Measurements from ENCODE around the gene DIP2C. TPM values are rescaled to one million over a fixed set of nuclear protein-coding genes. Genes with fewer than 3 reads are reported as not detected.
A peak's percentile ranks its signal among the peaks of the same experiment; 100 is the strongest.

DIP2C gene
- total RNA-seq, 1 donor from 2014 or later = 10.1 TPM

DNA sequence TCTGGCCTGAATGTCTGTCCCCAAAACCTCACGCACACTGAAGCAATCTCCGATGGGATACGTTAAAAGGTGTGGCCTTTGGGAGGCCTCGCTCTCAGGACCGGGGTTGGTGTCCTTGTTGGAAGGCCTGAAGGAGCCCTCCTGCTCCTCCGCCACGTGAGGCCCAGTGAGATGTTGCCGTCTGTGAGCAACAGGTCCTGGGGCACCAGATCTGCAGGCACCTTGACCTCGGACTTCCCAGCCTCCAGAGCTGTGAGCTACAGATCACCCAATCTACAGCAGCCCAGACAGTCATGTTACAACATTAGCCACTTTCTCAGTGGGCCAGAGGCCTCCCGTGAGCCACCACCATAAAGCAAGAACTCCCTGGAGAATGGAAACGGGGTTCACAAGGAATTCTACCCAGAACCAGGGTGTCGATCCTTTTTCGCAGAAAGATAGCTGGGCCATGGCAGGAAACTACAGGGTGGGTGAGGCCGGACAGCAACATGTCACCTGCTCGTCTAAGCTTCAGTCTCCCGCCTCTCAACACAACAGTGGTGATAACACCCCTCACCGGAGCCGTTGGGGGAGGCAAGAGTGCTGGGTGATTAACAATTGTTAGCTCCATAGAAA is 87.0 kb downstream of the DIP2C start:
- H3F3A ChIP-seq (ENCODE audit: low read depth) = peaks cover 4% of the 10 kb centered on the region

GRCh38 chr10:601660-601963 is 87.9 kb downstream of the DIP2C start:
- Histone ChIP-seq H3K4me2 (no peak overlapping the region), H3K36me3 (no peaks in the 10 kb centered on the region), H3F3A (ENCODE audit: low read depth) (no peaks in the 10 kb centered on the region), H3K9me3 (ENCODE audit: low read depth) (no peaks in the 10 kb centered on the region), H3K9ac (no peak overlapping the region), H3K27ac (no peak overlapping the region), H3K4me1 (peaks cover 34% of the 10 kb centered on the region), H3K27me3 (no peaks in the 10 kb centered on the region), H4K20me1 (ENCODE audit: low read depth) (peaks cover 81% of the 10 kb centered on the region), H2AFZ (replicated peaks) (no peak overlapping the region), H3K4me3 (no peak overlapping the region), H3K79me2 (ENCODE audit: low read depth) (peaks cover 70% of the 10 kb centered on the region)
- Mint-ChIP-seq H3K36me3 (peaks cover 14% of the 10 kb centered on the region), H3K27me3 (ENCODE audit: insufficient read depth, low read depth) (no peaks in the 10 kb centered on the region), H3K9me3 (peaks cover 2% of the 10 kb centered on the region), H3K4me1 (peaks cover 52% of the 10 kb centered on the region), H3K27ac (peak overlapping the region; percentile 57), H3K4me3 (no peak overlapping the region)
- TF ChIP-seq EZH2 (IDR thresholded peaks at IDR 0.05) = no peak
- TF ChIP-seq EZH2phosphoT487 (IDR thresholded peaks at IDR 0.05) = no peak
- TF ChIP-seq, protein P1, sequence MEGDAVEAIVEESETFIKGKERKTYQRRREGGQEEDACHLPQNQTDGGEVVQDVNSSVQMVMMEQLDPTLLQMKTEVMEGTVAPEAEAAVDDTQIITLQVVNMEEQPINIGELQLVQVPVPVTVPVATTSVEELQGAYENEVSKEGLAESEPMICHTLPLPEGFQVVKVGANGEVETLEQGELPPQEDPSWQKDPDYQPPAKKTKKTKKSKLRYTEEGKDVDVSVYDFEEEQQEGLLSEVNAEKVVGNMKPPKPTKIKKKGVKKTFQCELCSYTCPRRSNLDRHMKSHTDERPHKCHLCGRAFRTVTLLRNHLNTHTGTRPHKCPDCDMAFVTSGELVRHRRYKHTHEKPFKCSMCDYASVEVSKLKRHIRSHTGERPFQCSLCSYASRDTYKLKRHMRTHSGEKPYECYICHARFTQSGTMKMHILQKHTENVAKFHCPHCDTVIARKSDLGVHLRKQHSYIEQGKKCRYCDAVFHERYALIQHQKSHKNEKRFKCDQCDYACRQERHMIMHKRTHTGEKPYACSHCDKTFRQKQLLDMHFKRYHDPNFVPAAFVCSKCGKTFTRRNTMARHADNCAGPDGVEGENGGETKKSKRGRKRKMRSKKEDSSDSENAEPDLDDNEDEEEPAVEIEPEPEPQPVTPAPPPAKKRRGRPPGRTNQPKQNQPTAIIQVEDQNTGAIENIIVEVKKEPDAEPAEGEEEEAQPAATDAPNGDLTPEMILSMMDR (IDR thresholded peaks at IDR 0.05) = no peak
- no peak for DNase-seq (ENCODE audit: low spot score)

More for the DNA sequence above, 87.0 kb downstream of the DIP2C start:
- no peak overlapping the region for H3K4me3 Mint-ChIP-seq
- H3K9ac ChIP-seq = no peak overlapping the region
- H3K27me3 Mint-ChIP-seq (ENCODE audit: insufficient read depth, low read depth) = no peaks in the 10 kb centered on the region
- H3K9me3 ChIP-seq (ENCODE audit: low read depth) = no peaks in the 10 kb centered on the region
- H3K27ac Mint-ChIP-seq = no peak overlapping the region
- no peak for DNase-seq (ENCODE audit: low spot score)
- H3K79me2 ChIP-seq (ENCODE audit: low read depth) = peaks cover 67% of the 10 kb centered on the region
- no peak overlapping the region for H2AFZ ChIP-seq (replicated peaks)
- H3K36me3 Mint-ChIP-seq = peaks cover 15% of the 10 kb centered on the region
- H3K4me3 ChIP-seq = no peak overlapping the region
- no peaks in the 10 kb centered on the region for H3K36me3 ChIP-seq
- no peak overlapping the region for H3K27ac ChIP-seq
- TF ChIP-seq EZH2 (IDR thresholded peaks at IDR 0.05) (no peak), EZH2phosphoT487 (IDR thresholded peaks at IDR 0.05) (no peak)
- TF ChIP-seq, protein P1 (IDR thresholded peaks at IDR 0.05) = no peak
- H3K4me2 ChIP-seq = no peak overlapping the region
- peaks cover 34% of the 10 kb centered on the region for H3K4me1 ChIP-seq
- H4K20me1 ChIP-seq (ENCODE audit: low read depth) = peaks cover 78% of the 10 kb centered on the region
- H3K9me3 Mint-ChIP-seq = peaks cover 3% of the 10 kb centered on the region
- peaks cover 53% of the 10 kb centered on the region for H3K4me1 Mint-ChIP-seq
- no peaks in the 10 kb centered on the region for H3K27me3 ChIP-seq

- Histone ChIP-seq H3K4me2 (no peak overlapping the region), H3K79me2 (ENCODE audit: low read depth) (peaks cover 71% of the 10 kb centered on the region), H3K4me1 (peaks cover 34% of the 10 kb centered on the region)
Observed at GRCh38 chr10:600876-601659, 88.4 kb downstream of the DIP2C start.

More at GRCh38 chr10:600876-601659, 88.4 kb downstream of the DIP2C start:
- Histone ChIP-seq H3K9ac (no peak overlapping the region), H3K27me3 (no peaks in the 10 kb centered on the region), H3K9me3 (ENCODE audit: low read depth) (no peaks in the 10 kb centered on the region), H3K4me3 (no peak overlapping the region), H2AFZ (replicated peaks) (no peak overlapping the region), H4K20me1 (ENCODE audit: low read depth) (peaks cover 84% of the 10 kb centered on the region), H3F3A (ENCODE audit: low read depth) (no peaks in the 10 kb centered on the region), H3K27ac (no peak overlapping the region), H3K36me3 (no peaks in the 10 kb centered on the region)
- TF ChIP-seq, protein P1 (IDR thresholded peaks at IDR 0.05) = no peak
- no peak for TF ChIP-seq EZH2phosphoT487 (IDR thresholded peaks at IDR 0.05)
- TF ChIP-seq EZH2 (IDR thresholded peaks at IDR 0.05) = no peak
- DNase-seq (ENCODE audit: low spot score) = no peak
- no peak overlapping the region for H3K27ac Mint-ChIP-seq
- H3K4me1 Mint-ChIP-seq = peaks cover 50% of the 10 kb centered on the region
- H3K9me3 Mint-ChIP-seq = no peaks in the 10 kb centered on the region
- H3K4me3 Mint-ChIP-seq = no peak overlapping the region
- H3K27me3 Mint-ChIP-seq (ENCODE audit: insufficient read depth, low read depth) = no peaks in the 10 kb centered on the region
- peaks cover 14% of the 10 kb centered on the region for H3K36me3 Mint-ChIP-seq

Data from neural progenitor cell (in vitro differentiated cells).